Endothelial cell of umbilical vein (primary cell): ENCODE results near the gene RND3. TPM values are rescaled to one million over a fixed set of nuclear protein-coding genes. Genes with fewer than 3 reads are reported as not detected.

Source experiments
- BruUV-seq: library from RNA; stranded (reverse); fragments of 400-500 nt; replicated peaks from 2 replicates; lab custom pipeline; 2021; lab: Mats Ljungman, UMichigan
- CTCF ChIA-PET: fragments of 300-600, 350-600 bp; sonication (Branson Sonifier 250); formaldehyde crosslinking; loops from one replicate; lab custom pipeline; 2021; ENCODE audit warnings: antibody characterized with exemption, inconsistent platforms; lab: Charles Lee
- POLR2A ChIA-PET: fragments of 300-600, 350-600 bp; sonication (Branson Sonifier 250); formaldehyde crosslinking; loops from one replicate; lab custom pipeline; 2021; ENCODE audit warnings: antibody characterized with exemption, inconsistent platforms; lab: Charles Lee
- DNase-seq: peaks from one replicate; pipeline ENCODE4 v3.0.0-alpha.2; 2011; ENCODE audit warnings: low read depth, low spot score
- FAIRE-seq: peaks from 2 replicates; lab custom pipeline; 2011; peaks lifted over from hg19 to GRCh38; lab: Jason Lieb, UNC
- H2AFZ ChIP-seq: 2 replicates; pipeline ENCODE4 v1.6.0; 2012; ENCODE audit warnings: low read depth, low read length, control low read depth, inconsistent platforms
- H3K27ac ChIP-seq: 2 replicates; pipeline ENCODE4 v1.5.1; 2011; ENCODE audit warnings: low read depth, mild to moderate bottlenecking, control low read depth, low read length, moderate library complexity; ENCODE audit not compliant: insufficient read depth
- H3K27me3 ChIP-seq, 2 experiments: 2 replicates each; pipeline versions ENCODE4 v1.6.0 to v1.6.1; 2011; ENCODE audit warnings: low read length in 2 of 2, mixed read lengths in 1 of 2; ENCODE audit not compliant: control insufficient read depth in 2 of 2, insufficient read depth in 2 of 2
- H3K36me3 ChIP-seq, 2 experiments: 2 replicates in 1 of 2; 3 replicates in 1 of 2; pipeline ENCODE4 v1.5.1; 2011; ENCODE audit warnings: low read length in 2 of 2, mild to moderate bottlenecking in 1 of 2, moderate library complexity in 1 of 2; ENCODE audit not compliant: control insufficient read depth in 2 of 2, insufficient read depth in 2 of 2; ENCODE audit errors: extremely low read depth in 1 of 2
- H3K4me1 ChIP-seq: 3 replicates; pipeline ENCODE4 v1.5.1; 2011; ENCODE audit warnings: mild to moderate bottlenecking, low read length; ENCODE audit not compliant: control insufficient read depth, insufficient read depth; ENCODE audit errors: extremely low read depth
- H3K4me2 ChIP-seq: 2 replicates; pipeline ENCODE4 v1.6.1; 2011; ENCODE audit warnings: low read length, control low read depth, mixed read lengths; ENCODE audit not compliant: insufficient read depth
- H3K4me3 ChIP-seq, 3 experiments: fragments of 200-600 bp in 1 of 3; sonication (generic), shearing (Covaris generic) in 1 of 3; replicated peaks in 1 of 3; 2 replicates each; pipeline ENCODE4 v1.5.1; 2011 to 2016; ENCODE audit warnings: control low read depth in 3 of 3, low read length in 3 of 3, mild to moderate bottlenecking in 2 of 3, inconsistent platforms in 1 of 3, low read depth in 1 of 3, moderate library complexity in 1 of 3; ENCODE audit not compliant: insufficient read depth in 1 of 3
- H3K79me2 ChIP-seq: 2 replicates; pipeline ENCODE4 v1.6.0; 2012; ENCODE audit warnings: low read length, inconsistent platforms; ENCODE audit not compliant: control insufficient read depth, insufficient read depth
- H3K9ac ChIP-seq: replicated peaks from 2 replicates; pipeline ENCODE3; 2011; ENCODE audit warnings: low read length, control low read depth; ENCODE audit not compliant: insufficient read depth; ENCODE audit errors: extremely low read depth
- H3K9me1 ChIP-seq: replicated peaks from 3 replicates; pipeline ENCODE4 v1.6.0; 2011; ENCODE audit warnings: mild to moderate bottlenecking, low read length; ENCODE audit not compliant: control insufficient read depth, insufficient read depth; ENCODE audit errors: extremely low read depth
- H3K9me3 ChIP-seq: replicated peaks from 2 replicates; pipeline ENCODE4 v1.5.1; 2012; ENCODE audit warnings: low read length, inconsistent platforms; ENCODE audit not compliant: control insufficient read depth, insufficient read depth
- H4K20me1 ChIP-seq: replicated peaks from 2 replicates; pipeline ENCODE3; 2011; ENCODE audit warnings: mild to moderate bottlenecking, low read length; ENCODE audit not compliant: control insufficient read depth, insufficient read depth; ENCODE audit errors: extremely low read depth
- EZH2 ChIP-seq: IDR thresholded peaks from 2 replicates; pipeline ENCODE4 v1.6.1; 2012; ENCODE audit warnings: borderline replicate concordance, low read depth, mild to moderate bottlenecking, moderate library complexity, low read length, inconsistent platforms; ENCODE audit not compliant: severe bottlenecking
- FOS ChIP-seq: IDR thresholded peaks from 2 replicates; pipeline ENCODE4 v1.6.1; 2011; ENCODE audit warnings: mild to moderate bottlenecking, low read length, moderate library complexity, borderline replicate concordance; ENCODE audit not compliant: insufficient read depth
- GATA2 ChIP-seq: IDR thresholded peaks from 2 replicates; pipeline ENCODE4 v1.7.0; 2011; ENCODE audit warnings: low read depth, mild to moderate bottlenecking, moderate library complexity, mixed read lengths, low read length; ENCODE audit not compliant: insufficient read length, insufficient read depth
- JUN ChIP-seq: IDR thresholded peaks from 2 replicates; pipeline ENCODE4 v1.6.1; 2011; ENCODE audit warnings: borderline replicate concordance, low read depth; ENCODE audit not compliant: insufficient read length, insufficient read depth
- MYC ChIP-seq: IDR thresholded peaks from one replicate; pipeline ENCODE4 v1.6.1; 2011; ENCODE audit warnings: mild to moderate bottlenecking, low read depth, low read length
- POLR2A ChIP-seq: IDR thresholded peaks from 2 replicates; pipeline ENCODE4 v1.6.1; 2012; ENCODE audit warnings: low read depth, mild to moderate bottlenecking, control low read depth, low read length
- POLR2AphosphoS5 ChIP-seq: IDR thresholded peaks from 2 replicates; pipeline ENCODE4 v1.6.1; 2012; ENCODE audit warnings: low read depth, mild to moderate bottlenecking, control low read depth, low read length, moderate library complexity; ENCODE audit not compliant: insufficient read depth
- dilution Hi-C: fragments of 300-500 bp; cut with MboI; formaldehyde crosslinking; loops from one replicate; pipeline ENCODE4 v1.15.0; 2019; ENCODE audit warnings: low sequenced_read_pairs; ENCODE audit not compliant: extremely low pct_ligation_motif_present
- intact Hi-C: fragments of 100-400 bp; cut with micrococcal nuclease; formaldehyde crosslinking; loops from one replicate; pipeline ENCODE4 v1.10.0; 2022
- polyA plus RNA-seq, 4 experiments: library from polyadenylated mRNA; depleted of rRNA in 3 of 4; stranded (reverse) in 3 of 4; unstranded in 1 of 4; fragments of >200 nt; gene quantifications; 2 replicates each; pipeline versions ENCODE4 v1.2.1 to v1.2.3, GENCODE V29; 2011 to 2012; ENCODE audit warnings: missing spikeins in 1 of 4
- total RNA-seq: library from RNA; stranded (reverse); gene quantifications from 2 replicates; pipeline ENCODE4 v1.2.3, GENCODE V29; 2021
- TF ChIP-seq, protein P1 (sequence below), 2 donors: IDR thresholded peaks; 1 replicate in 1 of 2; 2 replicates in 1 of 2; pipeline ENCODE4 v1.5.1; 2011; ENCODE audit warnings: low read length in 2 of 2, mild to moderate bottlenecking in 2 of 2, moderate library complexity in 2 of 2, control low read depth in 1 of 2, inconsistent platforms in 1 of 2, low read depth in 1 of 2; ENCODE audit not compliant: insufficient read depth in 1 of 2; ENCODE audit errors: extremely low read depth in 1 of 2
- TF ChIP-seq, protein P2 (sequence below): IDR thresholded peaks from 2 replicates; pipeline ENCODE4 v1.6.1; 2011; ENCODE audit not compliant: insufficient read depth, insufficient read length

Gene RND3
- total and polyA plus RNA-seq, 2 donors (not counting 3 experiments of a cell fraction or from before 2014, with no cell fraction given): 53.3 to 158 TPM

DNA sequence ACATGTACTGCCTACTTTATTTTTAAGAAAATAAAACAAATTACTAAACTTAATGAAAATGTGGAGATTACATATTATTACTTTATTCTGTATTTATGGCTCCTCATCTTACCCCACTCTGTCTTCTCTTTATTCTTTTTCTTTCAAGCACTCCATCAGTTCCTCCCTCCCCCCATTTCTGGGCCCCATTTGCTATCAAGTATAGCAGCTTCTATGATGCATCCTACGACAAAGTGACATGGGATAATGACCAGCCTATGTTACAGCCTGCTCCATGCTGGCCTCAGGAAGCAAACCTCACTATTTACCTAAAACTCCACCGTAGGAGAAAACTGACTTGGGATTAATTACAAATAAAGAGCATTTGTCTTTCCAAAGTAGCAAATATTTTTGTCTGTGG, 58.8 kb downstream of the RND3 start:
- H3K27ac ChIP-seq: no peak overlapping the region
- no peak for DNase-seq
- no peak overlapping the region for H3K4me3 ChIP-seq
- no peaks in the 10 kb centered on the region for H4K20me1 ChIP-seq
- peaks cover 17% of the 10 kb centered on the region for H3K4me1 ChIP-seq
- FAIRE-seq: no peak
- no peak overlapping the region for H3K9ac ChIP-seq
- H2AFZ ChIP-seq: no peak overlapping the region
- BruUV-seq: no TSS peak
- no peaks in the 10 kb centered on the region for H3K79me2 ChIP-seq
- H3K27me3 ChIP-seq: no peaks in the 10 kb centered on the region
- no peaks in the 10 kb centered on the region for H3K9me1 ChIP-seq
- CTCF ChIA-PET: interaction anchor here (1.0 kb wide), 1 partner anchor 14 kb away, joined by 3 read pairs; no protein-coding TSS in a partner anchor
- POLR2A ChIA-PET: no interaction called here
- intact Hi-C loops: loop anchor here (5.0 to 10.0 kb wide), 2 partner anchors 484 to 634 kb away; no protein-coding TSS in a partner anchor
- H3K36me3 ChIP-seq: no peaks in the 10 kb centered on the region
- no peak overlapping the region for H3K4me2 ChIP-seq
- dilution Hi-C loops: no loop called here
- H3K9me3 ChIP-seq: no peaks in the 10 kb centered on the region
- TF ChIP-seq POLR2AphosphoS5: no peak
- TF ChIP-seq POLR2A: no peak
- TF ChIP-seq EZH2: no peak
- TF ChIP-seq JUN: no peak
- TF ChIP-seq FOS: no peak
- TF ChIP-seq, protein P1, sequence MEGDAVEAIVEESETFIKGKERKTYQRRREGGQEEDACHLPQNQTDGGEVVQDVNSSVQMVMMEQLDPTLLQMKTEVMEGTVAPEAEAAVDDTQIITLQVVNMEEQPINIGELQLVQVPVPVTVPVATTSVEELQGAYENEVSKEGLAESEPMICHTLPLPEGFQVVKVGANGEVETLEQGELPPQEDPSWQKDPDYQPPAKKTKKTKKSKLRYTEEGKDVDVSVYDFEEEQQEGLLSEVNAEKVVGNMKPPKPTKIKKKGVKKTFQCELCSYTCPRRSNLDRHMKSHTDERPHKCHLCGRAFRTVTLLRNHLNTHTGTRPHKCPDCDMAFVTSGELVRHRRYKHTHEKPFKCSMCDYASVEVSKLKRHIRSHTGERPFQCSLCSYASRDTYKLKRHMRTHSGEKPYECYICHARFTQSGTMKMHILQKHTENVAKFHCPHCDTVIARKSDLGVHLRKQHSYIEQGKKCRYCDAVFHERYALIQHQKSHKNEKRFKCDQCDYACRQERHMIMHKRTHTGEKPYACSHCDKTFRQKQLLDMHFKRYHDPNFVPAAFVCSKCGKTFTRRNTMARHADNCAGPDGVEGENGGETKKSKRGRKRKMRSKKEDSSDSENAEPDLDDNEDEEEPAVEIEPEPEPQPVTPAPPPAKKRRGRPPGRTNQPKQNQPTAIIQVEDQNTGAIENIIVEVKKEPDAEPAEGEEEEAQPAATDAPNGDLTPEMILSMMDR (IDR thresholded peaks at IDR 0.05; ENCODE audit: extremely low read depth in 1 of 2, insufficient read depth in 1 of 2, low read depth in 1 of 2, low read length in 2 of 2): no peak
- no peak for TF ChIP-seq MYC
- TF ChIP-seq, protein P2, sequence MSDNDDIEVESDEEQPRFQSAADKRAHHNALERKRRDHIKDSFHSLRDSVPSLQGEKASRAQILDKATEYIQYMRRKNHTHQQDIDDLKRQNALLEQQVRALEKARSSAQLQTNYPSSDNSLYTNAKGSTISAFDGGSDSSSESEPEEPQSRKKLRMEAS: no peak
- no peak for TF ChIP-seq GATA2
